ENCODE data around the gene WNT11.

The WNT11 gene

GRCh38 chr11:76164861-76165751, 41.2 kb downstream of the WNT11 start:
- no peak for TF ChIP-seq MYC (IDR thresholded peaks at IDR 0.05; ENCODE audit: low read depth, low read length)
- TF ChIP-seq MAX (IDR thresholded peaks at IDR 0.05; ENCODE audit: low read depth, low read length), result no peak
- no peak for TF ChIP-seq POLR2A (IDR thresholded peaks at IDR 0.05; ENCODE audit: extremely low read depth, insufficient read length)
- no peak for TF ChIP-seq CTCF (IDR thresholded peaks at IDR 0.05; ENCODE audit: low read depth, low read length)
- H3K4me3 ChIP-seq (ENCODE audit: low read depth, low read length), result no peak overlapping the region

GRCh38 chr11:76164081-76164480, 42.2 kb downstream of the WNT11 start:
- no peak for DNase-seq (ENCODE audit: low read depth)
- H3K4me3 ChIP-seq (ENCODE audit: low read depth, low read length), result no peak overlapping the region
- TF ChIP-seq CTCF (IDR thresholded peaks at IDR 0.05; ENCODE audit: low read depth, low read length) (no peak), MAX (IDR thresholded peaks at IDR 0.05; ENCODE audit: low read depth, low read length) (no peak), POLR2A (IDR thresholded peaks at IDR 0.05; ENCODE audit: extremely low read depth, insufficient read length) (no peak), MYC (IDR thresholded peaks at IDR 0.05; ENCODE audit: low read depth, low read length) (no peak)

More at GRCh38 chr11:76164861-76165751, 41.2 kb downstream of the WNT11 start:
- DNase-seq (ENCODE audit: low read depth), result no peak

- no peak overlapping the region for H3K4me3 ChIP-seq (ENCODE audit: low read depth, low read length)
- no peak for TF ChIP-seq MYC (IDR thresholded peaks at IDR 0.05; ENCODE audit: low read depth, low read length)
- TF ChIP-seq POLR2A (IDR thresholded peaks at IDR 0.05; ENCODE audit: extremely low read depth, insufficient read length), result no peak
- TF ChIP-seq CTCF (IDR thresholded peaks at IDR 0.05; ENCODE audit: low read depth, low read length), result no peak
- no peak for TF ChIP-seq MAX (IDR thresholded peaks at IDR 0.05; ENCODE audit: low read depth, low read length)
Measured at GRCh38 chr11:76163289-76163880, 42.9 kb downstream of the WNT11 start.

GRCh38 chr11:76162336-76163288, 43.7 kb downstream of the WNT11 start:
- TF ChIP-seq POLR2A (IDR thresholded peaks at IDR 0.05; ENCODE audit: extremely low read depth, insufficient read length) (no peak), CTCF (IDR thresholded peaks at IDR 0.05; ENCODE audit: low read depth, low read length) (no peak), MAX (IDR thresholded peaks at IDR 0.05; ENCODE audit: low read depth, low read length) (no peak), MYC (IDR thresholded peaks at IDR 0.05; ENCODE audit: low read depth, low read length) (no peak)

More at GRCh38 chr11:76163289-76163880, 42.9 kb downstream of the WNT11 start:
- no peak for DNase-seq (ENCODE audit: low read depth)

GRCh38 chr11:76161261-76161961, 44.9 kb downstream of the WNT11 start:
- TF ChIP-seq MYC (IDR thresholded peaks at IDR 0.05; ENCODE audit: low read depth, low read length) (no peak), MAX (IDR thresholded peaks at IDR 0.05; ENCODE audit: low read depth, low read length) (no peak), CTCF (IDR thresholded peaks at IDR 0.05; ENCODE audit: low read depth, low read length) (no peak), POLR2A (IDR thresholded peaks at IDR 0.05; ENCODE audit: extremely low read depth, insufficient read length) (no peak)
- H3K4me3 ChIP-seq (ENCODE audit: low read depth, low read length), result no peak overlapping the region
- DNase-seq (ENCODE audit: low read depth), result no peak

More at GRCh38 chr11:76162336-76163288, 43.7 kb downstream of the WNT11 start:
- DNase-seq (ENCODE audit: low read depth), result no peak
- H3K4me3 ChIP-seq (ENCODE audit: low read depth, low read length), result no peak overlapping the region
